ENCODE results near the gene MRPL10.

The MRPL10 gene

GRCh38 chr17:47857551-47858455 lies 26.5 kb upstream of the MRPL10 start:
- DNase-seq, result no peak

DNA sequence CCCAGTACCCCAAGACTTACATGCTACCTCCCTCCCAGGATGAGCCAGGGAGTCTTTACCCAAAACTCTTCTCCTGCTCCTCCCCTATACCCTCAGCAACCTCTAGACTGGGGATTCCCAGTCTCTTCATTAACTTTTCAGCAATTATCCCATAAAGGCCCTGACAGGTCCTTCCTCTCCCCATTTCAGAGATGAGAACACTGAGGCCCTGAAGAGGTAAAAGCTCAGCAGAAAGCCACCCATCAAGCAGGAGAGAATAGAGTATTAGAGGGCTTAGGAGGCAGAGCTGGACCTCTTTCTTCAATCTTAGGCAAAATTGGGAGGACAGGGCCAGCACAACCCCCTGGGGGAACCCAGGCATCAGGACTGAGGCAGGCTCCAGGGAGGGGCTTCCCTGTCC lies 25.5 kb upstream of the MRPL10 start:
- DNase-seq, result no peak

- DNase-seq, result no peak
Measured at GRCh38 chr17:47855737-47856136, 24.4 kb upstream of the MRPL10 start.

- no peak for DNase-seq
Measured at GRCh38 chr17:47853616-47854015, 22.3 kb upstream of the MRPL10 start.

- DNase-seq, result no peak
Measured at GRCh38 chr17:47852113-47852949, 21.0 kb upstream of the MRPL10 start.

GRCh38 chr17:47851764-47852112 lies 20.4 kb upstream of the MRPL10 start:
- DNase-seq, result no peak

- DNase-seq, result peak; percentile 80 to 91 (median 88)
Measured at GRCh38 chr17:47850692-47851573, 19.6 kb upstream of the MRPL10 start, which contains the start of gene SP6. Gene SP6, minus strand, starts transcription at chr17:47851163. Its CDS starts 2,734 bp downstream, at chr17:47848429.

- DNase-seq, result peak in 1 of 3 experiments; percentile 53
Measured at GRCh38 chr17:47850373-47850691, 19.0 kb upstream of the MRPL10 start.

GRCh38 chr17:47848198-47848513 lies 16.8 kb upstream of the MRPL10 start:
- no peak for DNase-seq

DNA sequence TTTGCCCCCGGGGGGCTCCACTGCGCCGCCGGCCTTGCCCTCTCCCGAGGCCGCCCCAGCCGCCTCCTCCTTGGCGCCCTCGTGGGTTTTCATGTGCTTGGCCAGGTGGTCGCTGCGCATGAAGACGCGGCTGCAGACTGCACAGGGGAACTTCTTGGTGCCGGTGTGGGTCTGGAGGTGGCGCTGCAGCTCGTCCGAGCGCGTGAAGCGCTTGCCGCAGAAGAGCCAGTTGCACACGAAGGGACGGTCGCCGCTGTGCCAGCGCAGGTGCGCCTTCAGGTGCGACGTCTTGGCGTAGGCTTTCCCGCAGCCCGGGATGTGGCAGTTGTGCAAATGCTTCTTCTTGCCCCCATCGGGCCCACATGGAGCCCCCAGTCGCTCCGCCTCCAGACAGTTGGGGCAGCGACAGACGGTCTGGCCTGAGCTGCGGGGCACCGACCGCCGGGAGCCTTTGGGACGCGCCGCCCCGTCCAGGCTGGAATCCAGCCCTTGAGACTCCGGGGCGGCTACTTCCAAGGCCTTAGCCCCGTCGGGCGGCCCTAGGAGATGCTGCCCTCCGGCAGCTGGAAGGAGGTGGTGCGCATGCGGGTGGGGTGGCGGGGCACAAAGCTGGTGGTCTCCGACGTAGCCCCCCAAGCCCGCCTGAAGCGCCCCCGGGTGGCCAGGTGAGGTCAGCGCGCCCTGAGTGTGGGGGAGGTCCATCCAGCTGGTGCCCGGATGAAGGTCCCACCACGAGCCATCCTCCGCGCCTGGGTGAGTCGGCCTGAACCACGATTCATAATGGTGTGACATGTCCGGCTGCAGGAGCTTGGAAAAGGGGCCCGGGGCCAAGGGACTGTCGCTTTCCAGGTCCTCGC lies 16.2 kb upstream of the MRPL10 start:
- DNase-seq, result no peak

GRCh38 chr17:47846716-47847340 lies 15.5 kb upstream of the MRPL10 start:
- no peak for DNase-seq

DNA sequence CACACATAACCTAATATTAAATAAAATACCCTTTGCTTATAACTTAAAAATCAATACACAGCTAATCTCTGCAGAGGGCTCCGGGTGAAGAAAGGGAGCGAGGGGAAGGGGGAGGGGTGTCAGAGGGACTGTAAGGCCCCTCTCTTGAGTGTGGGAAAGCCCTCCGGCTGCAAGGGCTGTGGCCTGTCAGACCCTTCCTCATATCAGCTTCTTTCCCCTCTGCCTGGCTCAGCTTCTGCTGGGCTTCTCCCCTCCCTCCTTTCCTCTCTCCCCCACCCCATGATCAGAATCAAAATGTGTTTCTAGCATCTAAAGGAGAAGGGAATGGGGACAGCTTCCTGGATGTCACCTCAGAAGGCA lies 14.4 kb upstream of the MRPL10 start:
- DNase-seq, result no peak

GRCh38 chr17:47844814-47845715 lies 13.7 kb upstream of the MRPL10 start:
- peak in 1 of 3 experiments; percentile 22 for DNase-seq

GRCh38 chr17:47844227-47844626 lies 12.9 kb upstream of the MRPL10 start:
- peak in 1 of 3 experiments; percentile 51 for DNase-seq

- peak in 1 of 3 experiments; percentile 63 for DNase-seq
Measured at GRCh38 chr17:47843391-47843730, 12.0 kb upstream of the MRPL10 start.

GRCh38 chr17:47841488-47842291 lies 10.3 kb upstream of the MRPL10 start:
- DNase-seq, result no peak

DNA sequence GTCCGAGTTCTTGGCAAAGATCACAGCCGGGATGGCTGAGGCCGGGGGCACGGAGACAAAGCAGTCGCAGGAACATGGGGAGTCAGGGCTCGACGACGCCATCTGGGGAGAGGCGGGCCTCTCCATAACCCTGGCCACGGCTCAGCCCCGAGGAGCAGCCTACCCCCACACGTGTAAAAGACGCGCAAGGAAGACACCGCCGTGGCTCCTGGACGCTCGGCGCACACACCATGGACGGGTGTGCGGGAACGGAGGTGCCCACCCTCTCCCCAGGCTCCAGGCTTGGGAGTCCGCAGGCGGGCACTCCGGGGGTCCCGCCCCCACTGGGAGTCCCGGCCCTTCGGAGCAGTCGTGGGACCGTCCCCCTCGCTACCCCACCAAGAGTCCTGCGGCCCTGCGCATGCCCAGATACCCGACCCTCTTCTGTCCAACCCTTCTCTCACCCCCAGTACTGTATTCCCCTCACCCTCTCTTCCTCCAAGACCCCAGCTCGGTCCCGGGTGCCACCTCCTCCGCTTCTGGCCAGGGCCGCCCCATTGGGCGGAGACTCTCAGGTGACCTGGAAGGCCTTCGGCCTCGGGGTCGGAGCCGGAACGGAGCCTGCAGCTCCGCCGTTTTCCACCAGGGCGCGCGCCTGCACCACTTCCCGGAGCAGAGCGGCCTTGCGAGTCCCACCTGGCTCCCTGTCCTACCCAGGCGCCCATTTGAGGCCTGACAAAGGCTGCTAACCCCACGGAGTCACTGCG lies 9.6 kb upstream of the MRPL10 start, which contains the start of gene SCRN2:
SCRN2 (minus strand) TSS at position 532 of the 746 bp plus-strand sequence; CDS start at position 102, 430 bp downstream.
- DNase-seq, result peak; percentile 84 to 93 (median 89)

DNA sequence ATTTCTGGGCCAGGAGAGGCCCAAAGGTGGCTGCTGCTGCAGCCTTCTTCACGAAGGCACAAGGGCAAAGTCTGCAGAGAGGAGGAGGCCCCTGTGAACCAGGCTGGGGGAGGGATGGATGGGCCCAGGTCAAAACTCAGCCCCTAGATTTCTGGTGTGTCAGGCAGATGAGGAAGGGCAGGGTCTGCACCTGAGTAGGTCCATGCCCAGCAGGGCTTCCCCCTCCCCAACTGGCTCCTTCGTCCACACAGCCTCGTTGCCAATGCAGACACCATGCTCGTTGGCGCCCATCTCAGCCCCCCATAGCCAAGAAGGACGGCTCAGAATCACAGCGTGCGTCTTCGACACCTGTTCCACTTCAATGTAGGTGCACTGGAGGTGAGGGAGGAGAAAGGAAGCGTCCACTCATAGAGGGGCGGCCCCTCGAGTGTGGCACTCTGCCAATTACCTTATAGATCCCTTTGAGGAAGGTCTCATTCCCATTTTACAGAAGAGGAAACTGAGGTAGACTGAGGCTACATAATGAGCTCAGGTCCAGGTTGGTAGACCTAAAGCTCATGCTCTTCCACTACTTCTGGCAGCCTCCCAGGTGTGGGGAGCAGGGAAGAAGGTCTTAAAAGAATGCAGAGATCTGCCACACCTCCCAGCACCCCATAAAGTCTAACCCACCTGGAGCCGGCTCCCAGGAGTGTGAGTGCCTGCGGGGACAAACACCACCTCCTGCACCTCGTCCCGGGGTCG lies 8.8 kb upstream of the MRPL10 start:
- DNase-seq, result peak in 2 of 3 experiments; percentile 25 to 42
